Measurements from ENCODE around the gene EXD2.
"Not testable (repeated sequence)": the region's sequence is repeated elsewhere in the genome, so short reads cannot be mapped to it uniquely, and the experiment has no call there.

GRCh38 chr14:69165787-69166186 lies 25.5 kb upstream of the EXD2 start:
- TF ChIP-seq CTCF, POLR2A (IDR thresholded peaks at IDR 0.05): not testable (repeated sequence)
